GM12878 (cell line): ENCODE results near the gene PCDHA12. TPM values are rescaled to one million over a fixed set of nuclear protein-coding genes. Genes with fewer than 3 reads are reported as not detected.

ENCODE experiments used
- ATAC-seq: fragments of 200-7000 bp; cut with Tn5 transposase; 3 replicates; pipeline ENCODE4 v1.9.1; 2020; ENCODE audit warnings: mild to moderate bottlenecking, moderate library complexity
- BruUV-seq: library from RNA; stranded (reverse); fragments of 400-500 nt; replicated peaks from 2 replicates; lab custom pipeline; 2021; lab: Mats Ljungman, UMichigan
- CTCF ChIA-PET: fragments of 300-600 bp; sonication (Branson Sonifier 250); formaldehyde crosslinking; extraction: SDS; loops from one replicate; lab custom pipeline; 2021; ENCODE audit warnings: inconsistent platforms; lab: Yijun Ruan, JAX
- POLR2A ChIA-PET: fragments of 350-600 bp; formaldehyde crosslinking; extraction: SDS; loops from one replicate; lab custom pipeline; 2021; ENCODE audit warnings: inconsistent platforms; lab: Charles Lee
- RAD21 ChIA-PET: fragments of 300-600 bp; sonication (Branson Sonifier 250); formaldehyde crosslinking; loops from one replicate; lab custom pipeline; 2023; ENCODE audit warnings: antibody characterized with exemption; ENCODE audit not compliant: unreplicated experiment; lab: Charles Lee
- SMC1A ChIA-PET: fragments of 300-600 bp; sonication (Branson Sonifier 250); formaldehyde crosslinking; loops from one replicate; lab custom pipeline; 2023; ENCODE audit not compliant: unreplicated experiment, uncharacterized antibody; lab: Charles Lee
- DNase-seq: peaks from one replicate; pipeline ENCODE4 v3.0.0-alpha.2; 2011; ENCODE audit warnings: low read depth, low spot score
- FAIRE-seq: peaks from 3 replicates; lab custom pipeline; 2011; peaks lifted over from hg19 to GRCh38; lab: Jason Lieb, UNC
- H2AFZ ChIP-seq: 2 replicates; pipeline ENCODE4 v1.6.0; 2011; ENCODE audit warnings: low read depth, low read length, control low read depth; ENCODE audit not compliant: control insufficient read depth
- H3K27ac ChIP-seq: 2 replicates; pipeline ENCODE4 v1.5.1; 2011; ENCODE audit warnings: control low read depth; ENCODE audit not compliant: control insufficient read depth, insufficient read depth
- H3K27me3 ChIP-seq, 2 experiments: replicated peaks in 1 of 2; 2 replicates each; pipeline versions ENCODE4 v1.6.0 to v1.6.1; 2011; ENCODE audit warnings: low read length in 1 of 2; ENCODE audit not compliant: control insufficient read depth in 2 of 2, insufficient read depth in 2 of 2
- H3K36me3 ChIP-seq, 2 experiments: 2 replicates each; pipeline ENCODE4 v1.5.1; 2011; ENCODE audit warnings: low read length in 1 of 2; ENCODE audit not compliant: control insufficient read depth in 2 of 2, insufficient read depth in 2 of 2
- H3K4me1 ChIP-seq: 2 replicates; pipeline ENCODE4 v1.6.1; 2011; ENCODE audit warnings: mild to moderate bottlenecking, low read length, moderate library complexity, mixed read lengths; ENCODE audit not compliant: control insufficient read depth, insufficient read depth
- H3K4me2 ChIP-seq: 2 replicates; pipeline ENCODE4 v1.6.0; 2011; ENCODE audit warnings: control low read depth; ENCODE audit not compliant: control insufficient read depth, insufficient read depth
- H3K4me3 ChIP-seq: fragments of 200-600 bp; sonication (generic); 2 replicates; pipeline ENCODE4 v1.5.1; 2016
- H3K79me2 ChIP-seq: 2 replicates; pipeline ENCODE4 v1.6.0; 2011; ENCODE audit warnings: low read length; ENCODE audit not compliant: control insufficient read depth, insufficient read depth
- H3K9ac ChIP-seq: 2 replicates; pipeline ENCODE4 v1.8.0; 2011; ENCODE audit warnings: low read length, control low read depth, mixed read lengths; ENCODE audit not compliant: control insufficient read depth, insufficient read depth
- H3K9me3 ChIP-seq: replicated peaks from 3 replicates; pipeline ENCODE4 v1.5.1; 2011; ENCODE audit warnings: mild to moderate bottlenecking, low read length; ENCODE audit not compliant: control insufficient read depth, insufficient read depth
- H4K20me1 ChIP-seq: 2 replicates; pipeline ENCODE4 v1.6.0; 2011; ENCODE audit not compliant: control insufficient read depth, insufficient read depth
- CTCF ChIP-seq, 3 experiments: IDR thresholded peaks in 2 of 3; conservative IDR thresholded peaks in 1 of 3; 2 replicates each; pipeline ENCODE4 v1.5.1; 2011; ENCODE audit warnings: low read depth in 3 of 3, low read length in 3 of 3, mild to moderate bottlenecking in 3 of 3, control low read depth in 2 of 3, moderate library complexity in 2 of 3, inconsistent platforms in 1 of 3, mixed read lengths in 1 of 3; ENCODE audit not compliant: control insufficient read depth in 2 of 3, insufficient read depth in 1 of 3; ENCODE audit errors: extremely low read depth in 1 of 3
- REST ChIP-seq: IDR thresholded peaks from 2 replicates; pipeline ENCODE4 v1.6.1; 2012; ENCODE audit warnings: mild to moderate bottlenecking, low read depth, low read length
- SMAD1 ChIP-seq: fragments of 450-650 bp; IDR thresholded peaks from 2 replicates; pipeline ENCODE4 v1.6.1; 2018; ENCODE audit warnings: mild to moderate bottlenecking, low read depth; ENCODE audit not compliant: partially characterized antibody
- WGBS: methylation state at CpG from one replicate; pipeline ENCODE4 v1.1.6; 2016; ENCODE audit warnings: low lambda C conversion rate; ENCODE audit not compliant: insufficient replicate concordance, insufficient coverage; ENCODE audit errors: missing lambda C conversion rate; 5-methylcytosine and 5-hydroxymethylcytosine counted together
- in situ Hi-C: fragments of 300-500 bp; cut with MboI; formaldehyde crosslinking; loops from 9 replicates; pipeline ENCODE4 v1.14.3; 2018; ENCODE audit warnings: mixed read lengths
- intact Hi-C: fragments of 100-400 bp; cut with micrococcal nuclease; formaldehyde crosslinking; loops from one replicate; pipeline ENCODE4 v1.14.2; 2022; ENCODE audit not compliant: unreplicated experiment
- polyA plus RNA-seq, 11 experiments: library from polyadenylated mRNA; depleted of rRNA in 4 of 11; unstranded in 6 of 11; stranded (reverse) in 5 of 11; fragments of >200 nt; fragmentation: Nextera tagmentation in 4 of 11; fragmentation: Illumina TruSeq in 1 of 11; extraction: Ambion mirVana in 4 of 11; extraction: Trizol in 1 of 11; gene quantifications; 1 replicate in 1 of 11; 2 replicates in 10 of 11; pipeline versions ENCODE4 v1.2.1 to v1.2.3, GENCODE V29; 2011 to 2016; ENCODE audit warnings: inconsistent platforms in 2 of 11, missing spikeins in 2 of 11, low read depth in 1 of 11
- total RNA-seq, 4 experiments: library from RNA; depleted of rRNA in 3 of 4; stranded (reverse); fragments of >200 nt in 3 of 4; fragmentation: Illumina TruSeq in 1 of 4; extraction: Trizol in 1 of 4; gene quantifications; 2 replicates each; pipeline versions ENCODE4 v1.2.1 to v1.2.3, GENCODE V29; 2013 to 2021
- TF ChIP-seq, protein P1 (sequence below): fragments of 450-650 bp; formaldehyde crosslinking; IDR thresholded peaks from 2 replicates; pipeline ENCODE4 v1.4.0; 2022; ENCODE audit warnings: mild to moderate bottlenecking, moderate library complexity

PCDHA12 gene
- total and polyA plus RNA-seq, 10 of the 15 experiments (the other 5 are each of a cell fraction or from before 2014, with no cell fraction given): not detected

GRCh38 chr5:140840978-140841962, 33.8 kb upstream of the PCDHA12 start, which contains the start of gene PCDHA8:
TSS of gene PCDHA8 (plus strand) at chr5:140841187. CDS start at chr5:140841322, 135 bp downstream.
- no peak within 1 kb of the TSS for H3K27ac ChIP-seq
- H3K9ac ChIP-seq: no peak within 1 kb of the TSS
- no peak for DNase-seq
- no peaks in the 10 kb centered on the region; the same call in 2 of the 3 replicates for H3K9me3 ChIP-seq
- H4K20me1 ChIP-seq: no peaks in the 10 kb centered on the region
- ChIA-PET SMC1A (no interaction called here), RAD21 (no interaction called here), CTCF (interaction anchor here (0.7 to 1.4 kb wide), 2 partner anchors 20 to 48 kb away, joined by 3 read pairs; partner anchors contain the start of gene PCDHA5), POLR2A (no interaction called here)
- H3K36me3 ChIP-seq: no peaks in the 10 kb centered on the region
- no TSS peak for BruUV-seq
- no peaks in the 10 kb centered on the region for H3K4me1 ChIP-seq
- no peak for FAIRE-seq
- H3K4me2 ChIP-seq: no peak within 1 kb of the TSS
- in situ Hi-C loops (no loop called here), intact Hi-C loops (no loop called here)
- H3K79me2 ChIP-seq: no peaks in the 10 kb centered on the region
- H3K27me3 ChIP-seq: no peaks in the 10 kb centered on the region
- no peak within 1 kb of the TSS for H2AFZ ChIP-seq
- H3K4me3 ChIP-seq: no peak within 1 kb of the TSS
- ATAC-seq: no peak
- WGBS: 59% methylated on average over 35 of the region's 47 CpGs
- TF ChIP-seq, protein P1, sequence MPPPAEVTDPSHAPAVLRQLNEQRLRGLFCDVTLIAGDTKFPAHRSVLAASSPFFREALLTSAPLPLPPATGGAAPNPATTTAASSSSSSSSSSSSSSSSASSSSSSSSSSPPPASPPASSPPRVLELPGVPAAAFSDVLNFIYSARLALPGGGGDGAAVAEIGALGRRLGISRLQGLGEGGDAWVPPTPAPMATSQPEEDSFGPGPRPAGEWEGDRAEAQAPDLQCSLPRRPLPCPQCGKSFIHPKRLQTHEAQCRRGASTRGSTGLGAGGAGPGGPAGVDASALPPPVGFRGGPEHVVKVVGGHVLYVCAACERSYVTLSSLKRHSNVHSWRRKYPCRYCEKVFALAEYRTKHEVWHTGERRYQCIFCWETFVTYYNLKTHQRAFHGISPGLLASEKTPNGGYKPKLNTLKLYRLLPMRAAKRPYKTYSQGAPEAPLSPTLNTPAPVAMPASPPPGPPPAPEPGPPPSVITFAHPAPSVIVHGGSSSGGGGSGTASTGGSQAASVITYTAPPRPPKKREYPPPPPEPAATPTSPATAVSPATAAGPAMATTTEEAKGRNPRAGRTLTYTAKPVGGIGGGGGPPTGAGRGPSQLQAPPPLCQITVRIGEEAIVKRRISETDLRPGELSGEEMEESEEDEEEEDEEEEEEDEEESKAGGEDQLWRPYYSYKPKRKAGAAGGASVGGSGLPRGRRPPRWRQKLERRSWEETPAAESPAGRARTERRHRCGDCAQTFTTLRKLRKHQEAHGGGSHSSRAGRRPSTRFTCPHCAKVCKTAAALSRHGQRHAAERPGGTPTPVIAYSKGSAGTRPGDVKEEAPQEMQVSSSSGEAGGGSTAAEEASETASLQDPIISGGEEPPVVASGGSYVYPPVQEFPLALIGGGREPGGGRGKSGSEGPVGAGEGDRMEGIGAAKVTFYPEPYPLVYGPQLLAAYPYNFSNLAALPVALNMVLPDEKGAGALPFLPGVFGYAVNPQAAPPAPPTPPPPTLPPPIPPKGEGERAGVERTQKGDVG: no peak
- TF ChIP-seq SMAD1 (no peak), REST (no peak), CTCF (IDR thresholded peaks at IDR 0.05 in 2 of 3, conservative IDR thresholded peaks at IDR 0.05 in 1 of 3; ENCODE audit: control insufficient read depth in 2 of 3, extremely low read depth in 1 of 3, insufficient read depth in 1 of 3, low read depth in 3 of 3, low read length in 3 of 3) (peak in 1 of 3 experiments; percentile 10; a peak in 1 of 6 replicates)
- TF ChIP-seq, all 136 proteins: peak for 1
